ENCODE data around the gene SPR.

- TF ChIP-seq RFX5 (IDR thresholded peaks at IDR 0.05; ENCODE audit: low read depth, low read length) (no peak), POLR2A (IDR thresholded peaks at IDR 0.05; ENCODE audit: low read depth, low read length) (no peak), CTCF (conservative IDR thresholded peaks at IDR 0.05; ENCODE audit: low read depth, low read length) (no peak), ELK1 (IDR thresholded peaks at IDR 0.05; ENCODE audit: borderline replicate concordance, low read depth, low read length) (no peak), RAD21 (IDR thresholded peaks at IDR 0.05; ENCODE audit: low read length) (no peak)
These were observed 27.0 kb downstream of the SPR start for GRCh38 chr2:72914206-72914559.
